Prostate gland (tissue), 2 donors: ENCODE data around the gene PURB.

Experiments
- POLR2A ChIP-seq: fragments of 450-650 bp; IDR thresholded peaks from one replicate; pipeline ENCODE4 v1.6.1; 2016; ENCODE audit warnings: antibody characterized with exemption, mild to moderate bottlenecking
- POLR2AphosphoS5 ChIP-seq: sonication (generic); formaldehyde crosslinking; IDR thresholded peaks from one replicate; pipeline ENCODE4 v1.6.1; 2017; ENCODE audit warnings: antibody characterized with exemption
- TF ChIP-seq, protein P1 (sequence below), 4 experiments: fragments of 200-600 bp in 2 of 4; fragments of 450-650 bp in 2 of 4; sonication (generic) in 2 of 4; IDR thresholded peaks; 1 replicate in 3 of 4; 2 replicates in 1 of 4; pipeline ENCODE4 v1.5.1; 2016 to 2019; ENCODE audit warnings: antibody characterized with exemption in 4 of 4, mild to moderate bottlenecking in 2 of 4, moderate library complexity in 2 of 4

DNA sequence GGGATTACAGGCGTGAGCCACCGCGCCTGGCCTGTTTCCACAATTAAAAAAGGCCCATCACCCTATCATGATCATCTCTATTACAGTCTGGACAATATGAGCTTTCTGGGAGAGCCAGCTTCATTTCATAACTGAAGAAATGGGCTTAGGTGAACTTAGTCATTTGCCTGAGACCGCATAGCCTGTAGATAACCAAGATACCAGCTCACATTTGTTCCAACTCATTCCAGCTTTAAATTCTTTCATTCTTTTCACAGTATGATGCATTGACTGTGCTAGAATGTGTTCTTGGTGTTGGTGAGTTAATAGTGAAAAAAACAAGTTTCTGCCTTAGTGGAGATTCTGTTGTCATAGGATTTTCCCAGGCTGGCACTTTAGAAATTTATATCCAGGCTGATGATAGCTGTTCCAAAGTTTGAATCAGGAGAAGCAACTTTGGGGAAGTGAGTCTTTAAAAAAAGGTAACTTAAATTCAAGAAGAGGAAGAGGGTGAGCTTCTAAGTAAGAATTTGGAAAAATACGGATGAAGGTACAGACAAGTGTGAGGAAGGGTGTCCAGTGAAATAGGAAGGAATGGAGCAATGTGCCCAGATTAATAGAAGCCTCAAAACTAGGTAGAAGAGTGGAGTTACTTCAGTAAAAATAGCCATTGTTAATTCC lies 35.3 kb downstream of the PURB start:
- TF ChIP-seq, protein P1, sequence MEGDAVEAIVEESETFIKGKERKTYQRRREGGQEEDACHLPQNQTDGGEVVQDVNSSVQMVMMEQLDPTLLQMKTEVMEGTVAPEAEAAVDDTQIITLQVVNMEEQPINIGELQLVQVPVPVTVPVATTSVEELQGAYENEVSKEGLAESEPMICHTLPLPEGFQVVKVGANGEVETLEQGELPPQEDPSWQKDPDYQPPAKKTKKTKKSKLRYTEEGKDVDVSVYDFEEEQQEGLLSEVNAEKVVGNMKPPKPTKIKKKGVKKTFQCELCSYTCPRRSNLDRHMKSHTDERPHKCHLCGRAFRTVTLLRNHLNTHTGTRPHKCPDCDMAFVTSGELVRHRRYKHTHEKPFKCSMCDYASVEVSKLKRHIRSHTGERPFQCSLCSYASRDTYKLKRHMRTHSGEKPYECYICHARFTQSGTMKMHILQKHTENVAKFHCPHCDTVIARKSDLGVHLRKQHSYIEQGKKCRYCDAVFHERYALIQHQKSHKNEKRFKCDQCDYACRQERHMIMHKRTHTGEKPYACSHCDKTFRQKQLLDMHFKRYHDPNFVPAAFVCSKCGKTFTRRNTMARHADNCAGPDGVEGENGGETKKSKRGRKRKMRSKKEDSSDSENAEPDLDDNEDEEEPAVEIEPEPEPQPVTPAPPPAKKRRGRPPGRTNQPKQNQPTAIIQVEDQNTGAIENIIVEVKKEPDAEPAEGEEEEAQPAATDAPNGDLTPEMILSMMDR (IDR thresholded peaks at IDR 0.05) = no peak
- TF ChIP-seq POLR2A = peak; percentile 11
- TF ChIP-seq POLR2AphosphoS5 = no peak
